ENCODE measurements around the gene CYB5A. TPM values are rescaled to one million over a fixed set of nuclear protein-coding genes. Genes with fewer than 3 reads are reported as not detected.

Gene CYB5A
- 52.7 and 164 TPM in 2 replicates for total RNA-seq (ENCODE audit: low replicate concordance)

GRCh38 chr18:74291771-74292540 lies at the start of gene CYB5A:
CYB5A (minus strand) TSS chr18:74291963; CDS start chr18:74291875, 88 bp downstream.

GRCh38 chr18:74315464-74316256 lies 23.9 kb upstream of the CYB5A start, which contains the start of gene C18orf63:
C18orf63 (plus strand) TSS chr18:74315839; CDS start chr18:74317866, 2,027 bp downstream.

Other genes with a start within 250 kb of the CYB5A start
- 0.23 and 0.82 TPM in 2 replicates for gene FBXO15, start 144.1 kb downstream of the CYB5A start, total RNA-seq (ENCODE audit: low replicate concordance)
- 29.5 and 35.0 TPM in 2 replicates for gene TIMM21, start 143.4 kb downstream of the CYB5A start, total RNA-seq (ENCODE audit: low replicate concordance)
- not detected in 2 replicates for gene C18orf63, start 23.9 kb upstream of the CYB5A start, total RNA-seq (ENCODE audit: low replicate concordance)
- not detected in 2 replicates for gene DIPK1C, start 165.3 kb upstream of the CYB5A start, total RNA-seq (ENCODE audit: low replicate concordance)
- gene CNDP2, start 204.4 kb upstream of the CYB5A start, total RNA-seq (ENCODE audit: low replicate concordance) = 53.2 and 57.4 TPM in 2 replicates
- not detected in 2 replicates for gene CNDP1, start 242.5 kb upstream of the CYB5A start, total RNA-seq (ENCODE audit: low replicate concordance)